HG03108 (cell line): ENCODE measurements around the gene LLGL1.

ENCODE experiments used
- ATAC-seq: cut with Tn5 transposase; IDR thresholded peaks from one replicate; pipeline ENCODE4 v1.9.1; 2021; ENCODE audit warnings: moderate library complexity; ENCODE audit not compliant: unreplicated experiment

Gene LLGL1

DNA sequence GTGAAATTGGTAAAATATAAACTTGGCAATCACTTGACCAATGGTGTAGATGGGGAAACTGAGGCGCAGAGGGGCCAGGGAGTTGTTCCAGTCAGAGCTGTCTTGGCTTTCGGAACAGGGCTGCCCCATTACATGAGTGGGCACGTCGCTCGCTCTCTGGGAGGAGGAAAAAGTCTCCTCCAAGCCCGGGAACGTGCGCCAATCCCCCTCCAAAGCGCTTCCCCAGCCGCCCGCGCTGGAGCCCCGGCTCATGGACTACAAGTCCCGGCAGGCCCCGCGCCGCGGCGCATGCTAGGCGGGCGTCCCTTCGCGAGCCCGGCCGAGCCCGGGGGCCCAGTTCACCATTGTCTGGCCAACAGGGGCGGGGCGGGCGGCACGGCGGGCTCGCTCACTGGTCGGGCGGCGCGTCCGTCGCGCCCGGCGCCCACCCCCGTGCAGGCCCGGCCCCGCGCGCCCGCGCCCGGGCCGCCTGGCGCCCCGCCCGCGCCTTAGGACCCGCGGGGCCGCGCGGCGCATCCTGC lies at the start of gene LLGL1:
Gene LLGL1 (plus strand): TSS at position 515 of the 521 bp plus-strand sequence. CDS start 48 bp downstream, outside the sequence.
- peak; percentile 85 for ATAC-seq

DNA sequence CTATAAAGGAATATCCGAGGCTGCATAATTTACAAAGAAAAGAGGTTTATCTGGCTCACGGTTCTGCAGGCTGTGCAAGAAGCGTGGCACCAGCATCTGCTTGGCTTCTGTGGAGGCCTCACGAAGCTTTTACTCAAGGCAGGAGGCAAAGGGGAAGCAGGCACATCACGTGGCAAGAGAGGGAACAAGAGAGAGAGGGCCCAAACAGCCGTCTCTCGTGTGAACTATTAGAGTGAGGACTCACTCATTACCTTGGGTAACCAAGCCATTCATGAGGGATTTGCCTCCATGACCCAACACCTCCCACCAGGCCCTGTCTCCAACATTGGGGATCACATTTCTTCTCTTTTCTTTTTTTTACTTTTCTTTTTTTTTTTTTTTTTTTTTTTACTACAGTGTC lies 49.3 kb upstream of the LLGL1 start:
- ATAC-seq: no peak

DNA sequence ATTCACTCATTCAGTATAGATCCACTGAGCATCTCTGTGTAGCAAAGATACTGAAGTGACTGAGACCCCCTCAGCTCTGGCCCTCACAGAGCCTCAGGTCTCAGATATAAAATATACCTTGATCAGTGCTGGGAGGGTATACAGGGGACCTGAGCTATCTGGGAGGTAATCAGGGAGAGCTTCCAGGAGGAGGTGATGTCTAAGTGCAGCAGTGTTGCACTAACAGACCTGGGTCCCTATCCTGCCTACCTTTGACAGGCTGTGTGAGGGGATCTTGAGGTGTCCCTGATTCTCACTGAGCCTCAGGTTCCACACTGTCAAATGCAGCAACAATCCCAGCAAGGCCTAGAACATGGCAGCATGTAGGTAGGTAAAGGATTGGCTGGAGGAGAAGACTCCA lies 48.3 kb upstream of the LLGL1 start:
- no peak for ATAC-seq

DNA sequence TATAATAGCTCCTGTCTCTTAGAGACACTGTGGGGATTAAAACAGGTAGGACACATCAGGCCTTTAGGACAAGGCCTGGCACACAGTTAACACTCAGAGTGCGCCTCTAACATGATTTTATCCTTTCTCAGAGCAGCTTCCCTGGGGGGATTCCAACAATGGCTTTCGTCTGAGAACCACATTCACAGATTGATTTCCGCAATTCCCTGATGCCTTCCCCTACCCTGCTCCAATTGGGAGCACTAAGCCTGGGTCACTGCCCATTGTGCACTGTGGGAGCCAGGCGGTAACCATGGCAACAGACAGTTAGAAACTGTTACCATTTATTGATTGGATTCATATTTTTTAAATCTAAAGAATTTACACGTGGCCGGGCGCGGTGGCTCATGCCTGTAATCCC lies 47.7 kb upstream of the LLGL1 start:
- no peak for ATAC-seq

DNA sequence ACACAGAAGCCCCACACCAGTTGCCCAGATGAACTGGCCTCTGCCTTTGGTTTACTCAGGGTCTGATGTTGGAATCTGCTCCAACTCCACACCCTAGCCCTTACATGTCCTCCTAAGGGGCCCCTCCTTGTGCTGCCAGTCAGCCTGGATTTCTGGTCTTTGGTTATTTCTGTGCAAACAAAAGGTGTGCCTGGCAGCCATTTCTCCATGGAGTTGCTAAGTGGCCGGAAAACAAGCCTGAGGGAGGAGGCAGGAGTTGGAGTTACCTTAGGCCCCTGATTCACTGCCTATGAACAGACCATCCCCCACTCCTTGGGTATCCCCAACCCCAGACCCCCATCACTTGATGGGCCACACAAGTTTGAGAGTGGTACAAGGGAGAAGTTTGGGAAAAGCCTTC lies 46.2 kb upstream of the LLGL1 start:
- no peak for ATAC-seq

DNA sequence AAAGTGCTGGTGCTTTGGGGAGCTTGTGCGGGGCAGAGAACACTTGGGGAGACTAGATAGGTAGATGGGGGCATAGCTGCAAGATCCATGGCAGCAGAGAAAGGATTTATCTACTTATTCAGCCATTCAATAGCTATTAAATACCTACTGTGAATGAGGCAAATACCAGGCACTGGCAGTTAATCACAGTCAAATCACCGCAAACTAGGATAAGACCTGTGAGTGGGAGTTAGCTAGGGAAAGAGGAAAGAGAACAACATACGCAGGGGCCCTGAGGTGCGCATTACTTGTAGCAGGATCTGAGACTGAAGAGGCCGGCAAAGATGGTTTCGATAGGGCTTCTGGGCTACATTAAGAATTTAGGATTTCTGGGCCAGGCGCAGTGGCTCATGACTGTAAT lies 45.6 kb upstream of the LLGL1 start:
- no peak for ATAC-seq

DNA sequence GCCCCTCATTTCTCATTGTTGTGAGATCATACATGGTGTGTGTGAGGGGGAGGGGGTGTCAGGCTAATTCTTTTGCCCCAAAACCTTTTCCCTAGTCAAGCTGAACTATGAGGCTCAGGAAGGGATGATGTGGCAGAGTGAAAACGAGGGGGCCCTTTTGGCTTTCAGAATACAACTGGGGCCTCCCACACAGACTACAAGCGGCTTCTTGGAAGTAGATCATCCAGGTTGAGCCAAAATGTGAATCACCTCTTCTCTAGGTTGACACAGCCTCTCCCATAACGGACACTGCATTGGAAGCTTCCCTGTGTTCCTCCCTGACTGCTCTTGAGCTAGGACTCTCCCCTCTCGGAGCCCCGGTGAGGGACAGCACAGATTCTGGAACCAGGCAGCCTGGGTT lies 44.1 kb upstream of the LLGL1 start:
- ATAC-seq: no peak

DNA sequence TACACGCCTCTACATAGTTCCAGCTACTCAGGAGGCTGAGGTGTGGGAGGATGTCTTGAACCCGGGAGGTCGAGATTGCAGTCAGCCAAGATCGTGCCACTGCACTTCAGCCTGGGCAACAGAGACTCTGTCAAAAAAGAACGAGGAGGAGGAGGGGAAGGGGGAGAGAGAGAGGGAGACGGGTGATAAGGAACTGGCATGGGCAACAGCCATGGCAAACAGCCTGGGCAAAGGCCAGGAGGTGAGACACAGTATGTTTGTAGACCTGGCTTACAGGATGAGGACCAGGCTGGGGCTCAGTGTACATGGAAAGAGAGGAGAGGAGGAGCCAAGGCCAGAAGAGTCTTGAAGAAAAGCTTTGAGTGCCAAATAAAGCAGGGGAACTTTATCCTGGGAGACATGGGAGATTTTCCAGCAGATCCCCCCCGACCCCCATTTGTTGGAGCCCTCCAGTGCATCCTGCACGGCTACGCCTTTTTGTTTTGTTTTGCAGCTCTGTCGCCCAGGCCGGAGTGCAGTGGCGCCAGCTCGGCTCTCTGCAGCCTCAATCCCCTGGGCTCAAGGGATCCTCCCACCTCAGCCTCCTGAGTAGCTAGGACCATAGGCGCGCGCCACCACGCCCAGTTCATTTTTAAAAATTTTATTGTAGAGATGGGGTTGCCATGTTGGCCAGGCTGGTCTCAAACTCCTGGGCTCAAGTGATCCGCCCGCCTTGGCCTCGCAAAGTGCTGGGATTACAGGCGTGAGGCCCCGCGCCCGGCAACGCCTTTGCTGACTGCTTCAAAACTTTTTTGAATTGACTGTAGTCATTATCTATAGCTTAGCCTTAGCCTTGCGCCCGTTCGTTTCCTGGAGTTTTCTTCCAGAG lies 43.1 kb upstream of the LLGL1 start:
- ATAC-seq: no peak

DNA sequence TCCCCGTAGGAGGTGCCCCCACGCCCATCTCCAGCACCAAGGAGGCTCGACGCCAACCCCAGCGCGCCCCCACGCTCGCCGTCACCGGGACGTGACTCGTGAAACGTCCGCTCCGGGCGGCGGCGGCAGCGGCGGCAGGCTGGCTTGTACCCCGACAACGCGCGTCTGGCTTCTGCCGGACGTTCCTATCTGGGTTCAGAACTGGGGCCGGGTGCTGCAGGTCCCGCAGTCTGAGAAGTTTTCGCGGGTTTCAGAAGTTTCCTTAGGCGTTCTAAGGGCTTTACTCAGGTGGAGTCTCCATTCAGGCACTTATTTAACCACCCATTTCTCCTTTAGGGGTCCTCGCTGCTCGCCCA lies 42.5 kb upstream of the LLGL1 start:
- peak; percentile 35 for ATAC-seq

DNA sequence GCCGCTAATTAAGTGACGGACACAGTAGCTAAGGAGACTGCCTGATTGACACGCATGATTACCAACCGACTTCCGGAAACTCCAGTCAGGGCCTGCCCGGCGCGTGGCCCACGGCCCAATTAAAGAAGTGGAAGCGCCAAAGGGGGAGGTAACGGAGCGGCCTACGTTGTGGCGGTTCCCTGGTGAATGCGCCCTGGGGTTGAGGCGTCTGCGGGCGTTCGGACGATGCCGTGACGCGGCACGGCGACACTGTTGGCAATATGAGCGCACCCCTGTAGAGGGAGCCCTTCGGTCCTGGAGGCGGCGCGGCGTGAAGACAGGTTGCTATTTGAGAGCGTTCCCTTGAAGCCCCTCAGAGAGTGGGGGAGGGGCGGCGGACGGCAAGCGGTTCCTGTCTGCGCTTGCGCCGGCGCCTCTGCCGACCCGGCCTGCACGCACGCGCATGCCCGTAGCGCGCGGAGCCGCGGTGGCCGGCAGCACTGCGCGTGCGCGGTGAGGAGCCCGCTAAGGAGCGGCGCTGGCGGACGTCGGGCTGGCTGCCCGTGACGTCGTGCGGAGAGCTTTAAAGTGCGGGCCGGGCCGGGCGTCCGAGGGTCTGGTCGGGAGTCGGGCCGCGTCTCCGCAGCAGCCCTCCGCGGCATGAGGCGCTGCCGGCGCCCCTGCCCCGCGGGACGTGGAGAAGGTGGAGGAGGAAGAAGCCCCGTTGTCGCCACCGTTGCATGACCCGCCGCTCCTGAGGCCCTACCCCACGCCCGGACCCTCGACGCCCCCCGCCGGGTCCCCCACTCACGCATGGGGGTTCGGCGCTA lies 41.9 kb upstream of the LLGL1 start, which contains the start of gene ALKBH5:
Gene ALKBH5 (plus strand): TSS at position 495 of the 809 bp plus-strand sequence. CDS start 416 bp downstream, outside the sequence.
- ATAC-seq: peak; percentile 72

DNA sequence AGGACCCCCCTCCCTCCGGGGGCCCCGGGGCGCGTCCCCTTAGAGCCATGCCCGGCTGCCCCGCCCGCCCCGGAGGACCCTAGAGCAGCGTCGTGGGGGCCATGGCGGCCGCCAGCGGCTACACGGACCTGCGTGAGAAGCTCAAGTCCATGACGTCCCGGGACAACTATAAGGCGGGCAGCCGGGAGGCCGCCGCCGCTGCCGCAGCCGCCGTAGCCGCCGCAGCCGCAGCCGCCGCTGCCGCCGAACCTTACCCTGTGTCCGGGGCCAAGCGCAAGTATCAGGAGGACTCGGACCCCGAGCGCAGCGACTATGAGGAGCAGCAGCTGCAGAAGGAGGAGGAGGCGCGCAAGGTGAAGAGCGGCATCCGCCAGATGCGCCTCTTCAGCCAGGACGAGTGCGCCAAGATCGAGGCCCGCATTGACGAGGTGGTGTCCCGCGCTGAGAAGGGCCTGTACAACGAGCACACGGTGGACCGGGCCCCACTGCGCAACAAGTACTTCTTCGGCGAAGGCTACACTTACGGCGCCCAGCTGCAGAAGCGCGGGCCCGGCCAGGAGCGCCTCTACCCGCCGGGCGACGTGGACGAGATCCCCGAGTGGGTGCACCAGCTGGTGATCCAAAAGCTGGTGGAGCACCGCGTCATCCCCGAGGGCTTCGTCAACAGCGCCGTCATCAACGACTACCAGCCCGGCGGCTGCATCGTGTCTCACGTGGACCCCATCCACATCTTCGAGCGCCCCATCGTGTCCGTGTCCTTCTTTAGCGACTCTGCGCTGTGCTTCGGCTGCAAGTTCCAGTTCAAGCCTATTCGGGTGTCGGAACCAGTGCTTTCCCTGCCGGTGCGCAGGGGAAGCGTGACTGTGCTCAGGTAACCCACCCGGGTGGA lies 41.0 kb upstream of the LLGL1 start:
- ATAC-seq: no peak

DNA sequence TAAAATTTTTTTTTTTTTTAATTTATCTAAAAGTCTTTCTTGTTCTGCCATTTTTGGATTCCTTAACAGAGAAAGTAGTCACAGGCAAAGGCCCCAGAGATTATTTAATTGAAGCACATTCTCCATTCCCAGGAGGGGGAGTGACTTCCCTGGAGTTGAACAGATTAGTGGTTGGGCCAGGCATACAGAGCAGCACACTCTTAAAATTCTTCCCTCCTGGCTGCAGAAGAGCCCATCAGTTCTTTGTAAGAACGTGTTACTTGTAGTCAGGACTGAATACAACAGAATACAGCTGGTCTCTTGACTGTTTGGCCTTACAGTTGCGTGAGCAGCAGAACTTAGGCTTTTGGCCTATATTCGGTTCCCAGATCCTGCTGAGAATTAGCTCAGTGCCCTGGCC lies 40.0 kb upstream of the LLGL1 start:
- no peak for ATAC-seq

DNA sequence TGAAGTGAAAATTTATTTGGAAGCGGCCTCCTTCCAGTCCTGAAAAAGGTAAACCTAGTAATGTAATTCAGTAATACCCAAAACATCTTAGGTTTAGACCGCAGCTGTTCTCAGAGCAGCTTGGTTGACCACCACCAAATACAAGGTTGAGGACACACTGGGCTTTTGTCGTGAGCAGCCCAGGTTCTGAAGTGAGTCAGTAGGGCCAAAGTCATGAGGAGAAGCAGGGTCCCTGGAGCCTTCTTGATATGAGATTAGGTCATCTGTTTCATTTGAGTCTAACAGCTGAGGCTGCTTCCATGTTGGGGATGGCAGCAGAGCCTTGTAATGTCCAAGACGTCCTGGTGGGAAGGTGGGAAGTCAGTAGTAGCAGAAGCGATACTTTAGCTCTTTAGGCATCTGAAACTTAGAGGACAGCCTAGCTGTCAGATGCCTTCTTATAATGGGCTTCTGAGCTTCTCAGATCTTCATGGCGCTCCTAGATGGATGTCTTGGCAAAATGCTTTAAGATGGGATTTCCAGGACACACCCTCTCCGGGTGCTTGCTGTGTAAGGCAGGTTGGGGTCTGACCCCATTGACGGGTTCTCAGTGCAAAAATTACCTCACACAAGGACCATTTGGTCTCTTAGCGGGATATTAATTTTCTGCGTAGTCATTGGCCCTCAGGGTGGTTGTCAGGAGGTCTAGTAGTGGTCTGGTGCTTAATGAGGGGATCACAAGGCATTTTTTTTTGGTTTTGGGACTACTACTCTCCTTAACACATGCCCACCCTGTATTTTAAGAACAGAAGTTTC lies 39.4 kb upstream of the LLGL1 start:
- no peak for ATAC-seq

DNA sequence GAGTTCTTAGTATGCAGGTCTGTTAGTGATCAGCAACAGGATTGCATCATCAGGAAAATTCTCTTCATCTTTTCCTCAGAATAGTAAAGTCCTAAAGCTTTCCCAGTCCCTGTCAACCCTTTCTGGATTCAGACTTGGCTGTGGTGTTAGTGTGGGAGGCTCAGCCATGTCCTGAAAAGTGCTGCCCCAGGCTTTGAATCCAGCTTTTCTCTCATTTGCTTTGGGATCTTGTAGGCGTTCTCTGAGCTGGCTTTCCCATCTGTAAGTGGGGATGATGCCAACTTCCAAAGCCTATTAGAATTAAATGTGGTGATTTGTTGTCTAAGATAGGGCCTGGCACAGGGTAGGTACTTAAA lies 38.8 kb upstream of the LLGL1 start:
- ATAC-seq: no peak

DNA sequence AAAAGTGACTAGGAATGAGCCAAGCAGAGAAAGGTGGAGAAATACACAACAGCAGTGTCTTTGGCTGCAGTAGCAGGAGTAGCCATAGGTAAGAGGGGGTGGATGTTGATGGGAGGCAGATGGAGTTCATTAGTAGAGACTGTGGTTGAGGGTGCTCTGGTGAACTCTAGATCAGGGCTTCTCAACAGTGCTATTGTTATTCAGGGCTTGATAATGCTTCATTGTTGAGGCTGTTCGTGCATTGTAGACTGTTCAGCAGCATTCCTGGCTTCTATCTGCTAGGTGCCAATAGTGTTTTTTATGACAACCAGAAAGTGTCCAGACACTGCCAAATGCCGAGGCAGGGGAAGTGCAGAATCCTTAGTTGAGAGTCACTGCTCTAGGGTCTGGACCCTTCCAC lies 38.2 kb upstream of the LLGL1 start:
- ATAC-seq: no peak

DNA sequence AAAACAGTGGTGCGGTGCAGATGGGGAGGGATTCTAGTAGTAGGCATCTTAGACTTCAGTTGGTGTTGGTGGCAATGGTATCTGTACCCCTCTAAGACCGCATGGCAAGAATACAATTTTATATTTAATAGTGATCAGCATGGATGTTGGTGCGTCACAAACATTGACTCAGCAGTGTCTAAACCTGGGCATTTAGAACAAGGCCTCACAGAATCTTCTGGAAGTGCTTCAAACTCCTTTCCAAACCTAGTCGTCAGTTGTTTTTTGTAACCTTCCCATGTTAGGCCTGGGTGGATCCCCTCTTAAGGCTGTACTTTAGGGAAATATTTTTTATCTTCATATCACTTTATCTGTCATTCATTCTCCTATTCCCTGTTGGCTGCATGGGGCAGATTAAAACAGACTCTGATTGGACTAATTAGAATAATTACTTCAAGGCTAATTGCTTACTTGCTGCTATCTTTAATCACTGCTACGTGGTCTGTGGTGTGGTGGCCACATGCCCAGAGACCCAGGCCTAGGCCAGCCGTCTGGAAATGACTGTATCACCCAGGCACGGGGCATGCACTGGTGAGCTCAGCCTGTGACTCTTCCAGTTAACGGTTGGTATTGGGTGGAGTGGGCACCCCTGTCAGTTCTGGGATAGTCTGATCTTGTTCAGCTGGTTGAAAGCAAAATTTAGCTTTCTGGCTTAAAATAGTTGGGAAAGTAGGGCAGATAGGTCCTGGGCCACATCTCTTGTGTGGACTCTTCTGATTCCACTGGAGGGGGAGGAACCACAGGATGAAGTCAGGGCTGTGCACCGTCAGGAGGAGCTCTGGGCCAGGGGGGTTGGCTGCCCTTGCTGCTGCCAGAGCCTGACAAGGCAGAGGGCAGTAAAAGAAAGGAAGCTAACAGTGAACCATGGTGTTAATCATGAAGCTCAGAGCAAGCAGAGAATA lies 37.3 kb upstream of the LLGL1 start:
- no peak for ATAC-seq

DNA sequence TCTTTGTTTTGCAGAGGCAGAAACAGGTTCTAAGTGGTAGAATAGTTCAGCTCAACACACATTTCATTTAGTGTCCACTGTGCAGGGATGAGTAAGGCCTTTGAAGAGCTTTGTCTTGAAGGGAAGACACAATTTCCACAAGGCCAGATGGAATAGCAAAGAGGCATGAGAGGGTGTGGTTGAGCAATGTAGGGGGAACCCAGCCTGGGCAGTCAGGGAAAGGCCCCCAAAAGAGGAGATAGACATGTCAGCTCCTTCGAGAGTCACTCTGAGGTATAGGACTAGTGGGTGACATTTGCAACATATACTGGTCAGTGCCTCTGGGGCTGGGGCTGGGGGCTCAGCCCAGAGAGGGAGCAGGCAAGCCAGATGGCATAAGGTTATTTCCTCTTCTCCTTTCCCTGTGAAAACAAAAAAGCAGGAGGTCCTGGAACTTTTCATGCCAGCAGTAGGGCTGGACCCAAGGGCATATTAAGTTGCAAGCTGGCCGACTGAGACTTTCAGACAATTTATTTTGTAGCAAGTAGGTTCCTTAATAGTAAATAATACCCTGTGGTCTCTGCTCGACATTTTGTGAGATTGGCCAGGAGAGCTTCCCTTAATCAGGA lies 34.7 kb upstream of the LLGL1 start:
- no peak for ATAC-seq

DNA sequence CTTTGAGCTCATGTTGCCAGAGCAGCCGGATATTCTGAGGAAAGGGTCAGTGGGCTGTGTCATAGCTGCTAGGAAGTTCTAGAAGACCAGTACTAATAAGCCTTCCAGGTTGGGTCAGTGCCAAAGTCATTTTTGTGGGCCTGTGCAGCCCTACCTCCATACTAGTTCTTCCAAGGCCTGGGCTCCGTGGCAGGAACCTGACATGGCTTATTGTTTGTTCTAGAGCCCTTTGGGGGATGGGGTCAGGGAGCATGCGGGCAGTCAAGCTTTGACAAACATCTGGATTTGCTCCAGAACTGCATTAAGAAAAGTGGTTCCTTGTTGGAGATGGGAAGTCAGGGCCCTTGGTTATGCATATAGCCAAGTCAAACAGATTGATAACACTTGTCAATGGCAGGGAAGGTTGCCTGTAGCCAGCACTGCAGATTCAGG lies 34.2 kb upstream of the LLGL1 start:
- no peak for ATAC-seq

DNA sequence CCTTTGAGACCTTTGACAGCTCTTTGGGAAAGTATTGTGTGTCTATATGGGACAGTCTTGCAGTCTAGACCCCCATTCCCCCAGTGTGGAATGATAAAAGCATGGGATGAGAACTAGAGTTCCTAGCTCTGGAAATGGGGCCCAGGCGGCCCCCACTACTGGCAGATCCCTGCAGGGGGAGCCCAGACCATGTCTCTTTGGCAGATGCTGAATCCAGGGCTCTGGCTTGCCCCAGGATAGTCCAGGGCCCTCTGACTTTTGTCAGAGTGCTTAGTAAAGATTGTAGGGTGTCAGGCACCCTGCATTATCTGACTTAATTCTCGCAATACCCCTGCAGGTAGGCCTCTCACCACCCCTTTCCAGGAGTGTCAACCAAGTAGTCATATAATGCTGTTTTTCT lies 33.5 kb upstream of the LLGL1 start:
- no peak for ATAC-seq
